Measurements from ENCODE around the gene EPO. TPM values are rescaled to one million over a fixed set of nuclear protein-coding genes. Genes with fewer than 3 reads are reported as not detected.
"Not testable (repeated sequence)": the region's sequence is repeated elsewhere in the genome, so short reads cannot be mapped to it uniquely, and the experiment has no call there.

Gene EPO
- total RNA-seq, 1 experiment from 2014 or later: 0.44 TPM

DNA sequence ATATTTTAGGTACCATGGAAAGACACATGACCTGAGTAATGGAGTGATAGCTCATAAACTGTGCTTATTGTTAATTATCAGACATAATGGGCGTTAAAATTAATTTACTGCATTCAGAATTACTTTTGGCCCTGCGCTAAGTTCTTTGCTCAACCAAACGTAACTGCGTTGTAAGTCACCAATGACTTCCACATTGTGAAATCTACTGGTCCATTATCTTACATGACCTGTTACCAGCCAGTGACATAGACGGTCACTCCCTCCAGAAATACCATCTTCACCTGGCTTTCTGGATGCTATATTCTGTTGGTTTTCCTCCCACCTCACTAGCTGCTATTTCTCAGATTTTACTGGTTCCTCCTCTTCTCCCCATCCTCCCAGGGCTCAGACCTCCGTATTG is 21.2 kb upstream of the EPO start:
- DNase-seq: no peak
- Histone ChIP-seq H3K4me3 (no peak overlapping the region), H3K27ac (no peak overlapping the region), H3K9me3 (ENCODE audit: insufficient read depth, low read depth) (no peaks in the 10 kb centered on the region), H4K20me1 (ENCODE audit: insufficient read depth) (no peaks in the 10 kb centered on the region), H3K4me1 (replicated peaks; ENCODE audit: insufficient read depth) (no peaks in the 10 kb centered on the region), H3K79me2 (ENCODE audit: low read depth) (no peaks in the 10 kb centered on the region), H3K36me3 (ENCODE audit: low read depth) (no peaks in the 10 kb centered on the region), H3F3A (ENCODE audit: insufficient read depth, low read depth) (peaks cover 12% of the 10 kb centered on the region; the same call in 1 of the 2 replicates), H3K4me2 (no peak overlapping the region), H2AFZ (no peak overlapping the region), H3K9me2 (ENCODE audit: insufficient read depth) (no peaks in the 10 kb centered on the region), H3K27me3 (ENCODE audit: insufficient read depth, low read depth) (no peaks in the 10 kb centered on the region)
- no peak for TF ChIP-seq CTCF (conservative IDR thresholded peaks at IDR 0.05)
- TF ChIP-seq EZH2 (IDR thresholded peaks at IDR 0.05; ENCODE audit: low read depth): no peak
- ChIA-PET CTCF (interaction anchor here (0.7 to 1.0 kb wide), 2 partner anchors 20 to 67 kb away, joined by 3 to 5 read pairs; no protein-coding TSS in a partner anchor), POLR2A (ENCODE audit: unreplicated experiment) (interaction anchor here (0.6 kb wide), 1 partner anchor 107 kb away, joined by 4 read pairs; no protein-coding TSS in a partner anchor)
- intact Hi-C loops (cut with micrococcal nuclease; ENCODE audit: unreplicated experiment): no loop called here
- BruUV-seq (replicated peaks): no TSS peak

- BruUV-seq (replicated peaks); H3K9me2 ChIP-seq (ENCODE audit: insufficient read depth); H3K27ac ChIP-seq; H3K4me3 ChIP-seq; H3K27me3 ChIP-seq (ENCODE audit: insufficient read depth, low read depth); H4K20me1 ChIP-seq (ENCODE audit: insufficient read depth); H3K36me3 ChIP-seq (ENCODE audit: low read depth); H3K9me3 ChIP-seq (ENCODE audit: insufficient read depth, low read depth); H3K4me2 ChIP-seq; H3K79me2 ChIP-seq (ENCODE audit: low read depth); H3F3A ChIP-seq (ENCODE audit: insufficient read depth, low read depth); H2AFZ ChIP-seq; CTCF ChIA-PET; intact Hi-C loops (cut with micrococcal nuclease; ENCODE audit: unreplicated experiment); DNase-seq; H3K4me1 ChIP-seq (replicated peaks; ENCODE audit: insufficient read depth): not testable (repeated sequence)
- POLR2A ChIA-PET (ENCODE audit: unreplicated experiment): interaction anchor here (0.7 kb wide), 1 partner anchor 15 kb away, joined by 3 read pairs; no protein-coding TSS in a partner anchor
These were observed 19.2 kb upstream of the EPO start for GRCh38 chr7:100701089-100701488.

- ChIA-PET CTCF (interaction anchor here (0.6 to 2.0 kb wide), 21 partner anchors 9 to 539 kb away, joined by 3 to 25 read pairs (median 6); partner anchors contain the start of genes EPHB4, FBXO24, FIS1 and LRCH4), POLR2A (ENCODE audit: unreplicated experiment) (interaction anchor here (0.5 to 1.5 kb wide), 18 partner anchors 8 to 385 kb away, joined by 3 to 29 read pairs (median 5); partner anchors contain the start of genes EPHB4, FBXO24, MEPCE and MOSPD3)
- no peaks in the 10 kb centered on the region for H3K9me2 ChIP-seq (ENCODE audit: insufficient read depth)
- no peaks in the 10 kb centered on the region for H3K27me3 ChIP-seq (ENCODE audit: insufficient read depth, low read depth)
- no peaks in the 10 kb centered on the region for H4K20me1 ChIP-seq (ENCODE audit: insufficient read depth)
- TF ChIP-seq CTCF (conservative IDR thresholded peaks at IDR 0.05): peak; percentile 93
- TF ChIP-seq EZH2 (IDR thresholded peaks at IDR 0.05; ENCODE audit: low read depth): no peak
- intact Hi-C loops (cut with micrococcal nuclease; ENCODE audit: unreplicated experiment): loop anchor here (1.0 to 5.0 kb wide), 7 partner anchors 97 to 372 kb away; partner anchors contain the start of genes SLC12A9, TRIP6 and UFSP1
- H3K9me3 ChIP-seq (ENCODE audit: insufficient read depth, low read depth): no peaks in the 10 kb centered on the region
- peak overlapping the region; percentile 86 for H3K4me3 ChIP-seq
- BruUV-seq (replicated peaks): TSS peak; percentile 92
- no peaks in the 10 kb centered on the region for H3K36me3 ChIP-seq (ENCODE audit: low read depth)
- H3K79me2 ChIP-seq (ENCODE audit: low read depth): peaks cover 22% of the 10 kb centered on the region
- peak overlapping the region; percentile 43 for H3K27ac ChIP-seq
- peak; percentile 43 to 86 for DNase-seq
- peaks cover 14% of the 10 kb centered on the region; the same call in 1 of the 2 replicates for H3F3A ChIP-seq (ENCODE audit: insufficient read depth, low read depth)
- peaks cover 12% of the 10 kb centered on the region; the same call in 1 of the 2 replicates for H3K4me1 ChIP-seq (replicated peaks; ENCODE audit: insufficient read depth)
- peak overlapping the region; percentile 84 for H2AFZ ChIP-seq
- H3K4me2 ChIP-seq: peak overlapping the region; percentile 79
These were observed 14.9 kb upstream of the EPO start for GRCh38 chr7:100705320-100705752.
